HG02970 (cell line): ENCODE measurements around the gene ATP2A1.
"Not testable (repeated sequence)": the region's sequence is repeated elsewhere in the genome, so short reads cannot be mapped to it uniquely, and the experiment has no call there.

Experiments used
- ATAC-seq: cut with Tn5 transposase; IDR thresholded peaks from one replicate; pipeline ENCODE4 v1.9.1; 2021; ENCODE audit warnings: mild to moderate bottlenecking, moderate library complexity, moderate number of reproducible peaks; ENCODE audit not compliant: unreplicated experiment, low FRiP score

Gene ATP2A1

GRCh38 chr16:28932339-28933141 is 54.3 kb downstream of the ATP2A1 start:
- ATAC-seq = no peak

- no peak for ATAC-seq
Observed at GRCh38 chr16:28933171-28933570, 54.9 kb downstream of the ATP2A1 start.

GRCh38 chr16:28935346-28935745 is 57.1 kb downstream of the ATP2A1 start:
- ATAC-seq = no peak

- no peak for ATAC-seq
Observed at GRCh38 chr16:28935924-28936783, 57.9 kb downstream of the ATP2A1 start.

GRCh38 chr16:28936784-28937155 is 58.5 kb downstream of the ATP2A1 start:
- ATAC-seq = no peak

GRCh38 chr16:28937222-28937876 is 59.1 kb downstream of the ATP2A1 start:
- no peak for ATAC-seq

- ATAC-seq = no peak
Observed at GRCh38 chr16:28938721-28939120, 60.4 kb downstream of the ATP2A1 start.

GRCh38 chr16:28939825-28940224 is 61.5 kb downstream of the ATP2A1 start:
- ATAC-seq = not testable (repeated sequence)

GRCh38 chr16:28943281-28943680 is 65.0 kb downstream of the ATP2A1 start:
- no peak for ATAC-seq

GRCh38 chr16:28946681-28947080 is 68.4 kb downstream of the ATP2A1 start:
- no peak for ATAC-seq

GRCh38 chr16:28950648-28951409 is 72.5 kb downstream of the ATP2A1 start, which contains the start of gene NFATC2IP:
Gene NFATC2IP (plus strand): TSS chr16:28950937. CDS start chr16:28951012, 75 bp downstream.
- ATAC-seq = peak; percentile 95

GRCh38 chr16:28951410-28951943 is 73.2 kb downstream of the ATP2A1 start:
- no peak for ATAC-seq
